NCI-H460 (cell line): ENCODE results near the gene EPS8L1. TPM values are rescaled to one million over a fixed set of nuclear protein-coding genes. Genes with fewer than 3 reads are reported as not detected.

ENCODE experiments used
- DNase-seq: peaks from one replicate; pipeline ENCODE4 v3.0.0-alpha.2; 2016; ENCODE audit warnings: low read depth; ENCODE audit errors: extremely low read depth
- total RNA-seq: library from RNA; depleted of rRNA; stranded (reverse); fragments of >200 nt; shearing (Covaris generic); gene quantifications from 2 replicates; pipeline ENCODE4 v1.2.3, GENCODE V29; 2014

EPS8L1 gene
- total RNA-seq, 1 experiment from 2014 or later: 3.9 TPM

DNA sequence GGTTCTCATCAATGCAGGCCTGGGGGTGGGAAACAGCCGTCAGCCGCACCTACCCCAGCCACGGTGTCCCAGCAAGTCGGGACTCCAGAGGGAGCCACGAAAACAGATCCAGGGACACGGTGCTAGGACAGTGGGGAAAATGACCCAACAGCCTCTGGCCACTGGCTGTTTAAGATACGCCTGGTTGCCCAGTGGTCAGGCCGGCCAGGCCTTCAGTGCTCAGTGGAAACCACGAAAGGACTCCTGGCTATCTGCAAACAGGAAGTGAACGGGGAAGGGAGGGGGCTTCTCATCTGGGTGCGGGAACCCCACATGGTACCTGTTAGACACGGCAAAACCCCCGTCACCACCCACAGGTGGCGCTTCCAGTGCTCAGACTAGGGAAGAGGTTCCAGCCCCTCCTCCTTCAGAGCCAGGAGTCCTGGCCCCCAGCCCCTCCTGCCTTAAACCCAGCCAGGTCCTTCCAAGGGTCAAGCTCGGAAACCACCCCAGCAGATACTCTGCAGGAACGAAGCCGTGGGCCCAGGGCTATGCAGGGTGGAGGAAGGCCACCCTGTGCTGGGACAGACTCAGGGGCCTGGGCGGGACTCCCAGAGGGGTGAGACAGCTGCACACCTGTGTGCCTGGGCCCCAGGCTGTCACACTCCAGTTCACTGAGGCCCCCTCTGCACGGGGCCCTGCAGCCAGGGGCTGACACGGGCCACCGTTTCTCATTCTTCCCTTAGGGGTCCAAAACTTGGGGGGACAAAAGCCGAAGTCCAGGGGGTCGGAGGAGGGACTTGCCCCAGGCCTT lies 37.3 kb downstream of the EPS8L1 start:
- DNase-seq: no peak

DNA sequence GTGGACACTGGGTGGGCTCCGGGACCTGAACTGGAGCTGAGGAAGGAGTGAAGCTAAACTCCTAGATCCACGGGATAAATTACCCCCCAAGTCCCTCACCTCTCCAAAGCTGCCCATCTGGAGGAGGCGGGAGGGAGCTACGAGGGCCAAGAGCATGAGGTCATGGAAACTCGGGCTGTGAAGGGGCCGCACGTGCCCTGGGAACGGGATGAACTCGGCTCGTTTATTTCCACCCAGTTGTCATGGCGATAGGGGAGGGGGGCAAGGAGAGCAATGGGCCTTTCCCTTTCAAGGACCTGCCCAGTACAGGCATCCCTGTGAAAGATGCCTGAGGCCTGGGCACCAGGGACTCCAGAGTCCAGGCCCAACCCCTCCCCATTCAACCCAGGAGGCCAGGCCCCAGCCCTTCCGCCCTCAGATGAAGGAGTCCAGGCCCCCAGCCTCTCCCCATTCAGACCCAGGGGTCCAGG lies 37.9 kb downstream of the EPS8L1 start:
- DNase-seq: no peak

- DNase-seq: no peak
These were observed 39.0 kb downstream of the EPS8L1 start for GRCh38 chr19:55114566-55115145.

DNA sequence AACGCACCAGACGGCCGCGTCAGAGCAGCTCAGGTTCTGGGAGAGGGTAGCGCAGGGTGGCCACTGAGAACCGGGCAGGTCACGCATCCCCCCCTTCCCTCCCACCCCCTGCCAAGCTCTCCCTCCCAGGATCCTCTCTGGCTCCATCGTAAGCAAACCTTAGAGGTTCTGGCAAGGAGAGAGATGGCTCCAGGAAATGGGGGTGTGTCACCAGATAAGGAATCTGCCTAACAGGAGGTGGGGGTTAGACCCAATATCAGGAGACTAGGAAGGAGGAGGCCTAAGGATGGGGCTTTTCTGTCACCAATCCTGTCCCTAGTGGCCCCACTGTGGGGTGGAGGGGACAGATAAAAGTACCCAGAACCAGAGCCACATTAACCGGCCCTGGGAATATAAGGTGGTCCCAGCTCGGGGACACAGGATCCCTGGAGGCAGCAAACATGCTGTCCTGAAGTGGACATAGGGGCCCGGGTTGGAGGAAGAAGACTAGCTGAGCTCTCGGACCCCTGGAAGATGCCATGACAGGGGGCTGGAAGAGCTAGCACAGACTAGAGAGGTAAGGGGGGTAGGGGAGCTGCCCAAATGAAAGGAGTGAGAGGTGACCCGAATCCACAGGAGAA lies 39.9 kb downstream of the EPS8L1 start:
- no peak for DNase-seq

DNA sequence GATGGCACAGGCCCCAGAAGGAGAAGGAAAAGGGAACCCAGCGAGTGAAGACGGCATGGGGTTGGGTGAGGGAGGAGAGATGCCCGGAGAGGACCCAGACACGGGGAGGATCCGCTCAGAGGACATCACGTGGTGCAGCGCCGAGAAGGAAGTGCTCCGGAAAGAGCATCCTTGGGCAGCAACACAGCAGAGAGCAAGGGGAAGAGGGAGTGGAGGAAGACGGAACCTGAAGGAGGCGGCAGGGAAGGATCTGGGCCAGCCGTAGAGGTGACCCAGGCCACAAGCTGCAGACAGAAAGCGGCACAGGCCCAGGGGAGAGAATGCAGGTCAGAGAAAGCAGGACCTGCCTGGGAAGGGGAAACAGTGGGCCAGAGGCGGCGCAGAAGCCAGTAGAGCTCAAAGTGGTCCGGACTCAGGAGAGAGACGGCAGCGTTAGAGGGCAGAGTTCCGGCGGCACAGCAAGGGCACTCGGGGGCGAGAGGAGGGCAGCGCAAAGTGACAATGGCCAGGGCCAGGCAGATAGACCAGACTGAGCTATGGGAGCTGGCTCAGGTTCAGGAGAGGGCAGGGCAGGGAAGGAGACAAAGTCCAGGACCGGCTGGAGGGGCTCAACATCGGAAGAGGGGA lies 40.7 kb downstream of the EPS8L1 start:
- DNase-seq: no peak

DNA sequence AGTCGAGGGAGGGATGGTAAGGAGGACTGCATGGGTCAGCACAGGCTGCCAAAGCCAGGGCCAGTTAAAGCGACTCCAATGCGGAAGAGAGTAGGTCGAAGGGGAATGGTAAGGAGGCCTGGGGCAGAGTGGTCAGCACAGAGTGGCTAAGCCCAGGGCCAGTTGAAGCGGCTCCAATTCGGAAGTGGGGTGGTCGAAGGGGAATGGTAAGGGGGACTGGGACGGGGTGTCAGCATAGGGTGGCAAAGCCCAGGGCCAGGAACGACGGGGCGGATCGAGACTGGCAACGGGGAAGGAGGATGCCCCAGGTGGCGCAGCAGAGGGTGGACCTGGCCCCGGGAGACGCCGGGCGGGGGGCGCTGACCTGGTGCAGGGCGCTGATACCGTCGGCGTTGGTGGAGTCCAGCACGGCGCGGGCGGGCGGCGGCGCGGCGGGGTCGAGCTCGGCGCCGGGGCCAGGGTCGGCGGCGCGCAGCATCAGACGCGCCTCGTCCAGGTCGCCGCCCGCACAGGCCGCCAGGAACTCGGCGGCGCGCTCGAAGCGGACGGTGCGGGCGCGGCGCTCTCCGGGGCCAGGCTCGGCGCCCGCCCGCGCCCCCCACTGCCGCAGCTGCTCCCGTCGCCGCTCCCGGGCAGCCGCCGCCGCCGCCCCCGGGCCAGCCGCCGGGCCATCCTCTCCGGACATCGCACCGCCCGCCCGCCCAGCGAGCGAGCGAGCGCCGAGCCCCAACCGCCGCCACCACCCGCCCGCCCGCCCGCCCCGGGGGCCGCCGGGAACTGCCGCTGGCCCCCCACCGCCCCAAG lies 41.4 kb downstream of the EPS8L1 start, which contains the start of gene PPP1R12C:
PPP1R12C (minus strand) TSS at position 779 of the 804 bp plus-strand sequence; CDS start at position 685, 94 bp downstream.
- no peak for DNase-seq

DNA sequence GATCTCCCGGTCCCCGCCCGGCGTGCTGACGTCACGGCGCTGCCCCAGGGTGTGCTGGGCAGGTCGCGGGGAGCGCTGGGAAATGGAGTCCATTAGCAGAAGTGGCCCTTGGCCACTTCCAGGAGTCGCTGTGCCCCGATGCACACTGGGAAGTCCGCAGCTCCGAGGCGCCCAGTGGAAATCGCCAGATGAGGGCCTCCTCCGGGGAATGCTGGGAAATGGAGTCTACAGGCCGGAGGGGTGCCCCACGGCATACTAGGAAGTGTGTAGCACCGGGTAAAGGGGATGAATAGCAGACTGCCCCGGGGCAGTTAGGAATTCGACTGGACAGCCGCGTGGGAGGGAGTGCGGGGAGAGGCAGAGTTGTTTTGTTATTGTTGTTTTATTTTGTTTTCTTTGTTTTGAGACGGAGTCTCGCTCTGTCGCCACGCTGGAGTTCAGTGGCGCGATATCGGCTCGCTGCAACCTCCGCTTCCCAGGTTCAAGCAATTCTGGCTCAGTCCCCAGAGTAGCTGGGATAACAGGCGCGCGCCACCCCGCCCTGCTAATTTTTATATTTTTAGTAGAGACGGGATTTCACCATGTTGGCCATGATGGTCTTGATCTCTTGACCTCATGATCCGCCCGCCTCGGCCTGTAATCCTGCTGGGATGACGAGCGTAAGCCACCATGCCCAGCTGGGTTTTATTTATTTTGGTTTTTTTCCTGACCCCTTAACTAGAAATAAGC lies 42.2 kb downstream of the EPS8L1 start:
- DNase-seq: peak; percentile 97

- no peak for DNase-seq
These were observed 42.8 kb downstream of the EPS8L1 start for GRCh38 chr19:55118401-55118991.

- DNase-seq: no peak
These were observed 43.4 kb downstream of the EPS8L1 start for GRCh38 chr19:55119053-55119452.

GRCh38 chr19:55131421-55131820 lies 55.8 kb downstream of the EPS8L1 start:
- no peak for DNase-seq

DNA sequence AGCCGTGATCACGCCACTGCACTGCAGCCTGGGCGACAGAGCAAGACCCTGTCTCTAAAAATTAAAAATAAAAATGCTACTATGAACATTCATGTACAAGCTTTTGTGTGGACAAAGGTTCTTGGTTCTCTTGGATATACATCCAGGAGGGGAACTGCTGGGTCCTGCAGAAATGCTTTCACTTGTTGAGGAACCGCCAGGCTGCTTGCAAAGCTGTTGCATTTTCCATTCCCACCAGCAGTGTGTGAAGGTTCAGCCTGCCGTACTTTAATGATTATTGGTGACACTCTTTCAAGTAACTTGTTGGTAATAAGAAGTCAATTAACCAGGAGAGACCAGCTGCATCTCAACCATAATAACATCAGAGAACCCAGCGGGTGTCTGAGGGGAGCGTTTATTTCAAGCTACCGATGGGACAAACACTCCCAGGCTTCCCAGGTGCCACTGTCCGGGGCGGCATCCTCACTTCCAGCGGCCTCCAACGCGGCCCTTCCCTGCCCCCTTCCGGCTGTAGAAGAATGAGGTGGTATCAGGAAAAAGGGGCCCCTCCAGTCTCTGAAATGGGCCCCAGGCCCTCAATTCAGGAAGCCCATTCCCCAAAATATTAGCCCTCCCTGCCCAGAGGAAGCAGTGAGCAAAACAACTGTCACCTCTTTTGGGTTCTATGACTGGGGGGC lies 56.9 kb downstream of the EPS8L1 start:
- DNase-seq: no peak

DNA sequence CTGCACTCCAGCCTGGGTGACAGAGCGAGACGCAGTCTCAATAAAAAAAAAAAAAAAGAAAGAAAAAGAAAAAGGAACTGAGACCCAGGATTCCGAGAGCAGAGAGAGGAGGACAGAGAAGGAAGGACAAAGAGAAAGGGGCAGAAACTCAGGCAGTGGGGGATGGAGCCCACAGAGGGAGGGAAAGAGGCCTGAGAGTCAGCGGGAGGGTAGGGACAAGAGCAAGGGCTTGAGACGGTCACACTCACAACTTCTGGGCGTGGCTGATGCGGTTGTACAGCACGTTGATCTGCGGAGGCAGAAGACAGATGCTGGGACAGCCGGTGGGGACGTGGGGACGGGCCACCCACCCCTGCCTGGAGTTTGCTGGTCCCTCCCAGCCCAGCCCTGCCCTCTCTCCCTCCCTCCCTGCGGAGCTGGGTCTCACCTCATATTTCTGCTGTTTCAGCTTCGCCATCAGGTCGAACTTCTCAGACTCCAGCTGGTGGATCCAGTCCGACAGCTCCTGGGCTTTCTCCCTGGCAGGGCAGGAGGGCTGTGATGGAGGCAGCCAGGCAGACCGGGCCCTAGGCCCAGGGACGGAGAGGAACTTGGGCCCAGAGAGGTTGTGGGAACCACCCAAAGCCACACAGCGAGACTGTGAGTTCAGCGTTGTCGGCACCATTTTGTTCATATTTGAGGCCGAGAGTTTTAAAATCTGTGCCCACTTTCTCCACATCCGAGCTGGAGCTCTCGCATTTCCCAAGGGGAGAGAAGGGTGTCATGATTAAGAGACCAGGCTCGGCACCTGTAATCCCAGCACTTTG lies 58.2 kb downstream of the EPS8L1 start:
- DNase-seq: no peak

GRCh38 chr19:55134736-55135135 lies 59.1 kb downstream of the EPS8L1 start:
- no peak for DNase-seq

DNA sequence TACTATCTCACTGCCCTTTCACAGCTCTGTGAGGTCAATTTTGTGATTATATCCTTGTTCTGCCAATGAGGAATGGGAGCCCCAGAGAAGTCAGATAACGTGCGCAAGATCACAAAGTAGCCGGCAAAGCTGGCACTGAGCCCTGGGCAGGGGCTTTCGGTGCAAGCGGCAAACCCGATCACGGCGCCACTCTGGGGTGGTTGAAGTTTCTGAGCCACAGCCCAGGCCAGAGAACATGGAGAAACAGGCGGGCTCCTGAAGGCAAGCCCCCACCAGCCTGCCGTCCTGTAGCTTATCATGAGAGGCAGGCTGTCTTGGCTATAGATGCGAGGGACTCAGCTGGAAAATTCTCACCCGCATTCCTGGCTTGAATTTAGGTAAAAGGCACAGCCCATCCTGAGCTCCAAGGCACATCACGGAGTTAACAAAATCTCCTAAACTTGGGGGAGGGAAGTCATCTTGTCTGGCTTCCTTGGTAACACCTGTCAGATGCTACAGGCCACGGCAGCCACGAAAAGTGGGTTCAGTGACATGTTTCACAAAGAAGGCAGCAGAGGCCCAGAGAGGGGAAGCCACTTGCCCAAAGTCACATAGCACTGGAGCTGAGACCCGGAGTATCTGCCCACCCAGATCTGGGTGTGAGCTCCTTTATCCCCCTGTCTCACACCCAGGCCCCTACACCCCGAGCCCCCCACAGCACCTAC lies 60.9 kb downstream of the EPS8L1 start:
- no peak for DNase-seq
